AG09319 (cell line): ENCODE measurements around the gene AHCTF1.

Experiments
- DNase-seq: peaks from one replicate; pipeline ENCODE4 v3.0.0-alpha.2; 2010; ENCODE audit warnings: low read depth; ENCODE audit errors: extremely low read depth
- TF ChIP-seq, protein P1 (sequence below): IDR thresholded peaks from 2 replicates; pipeline ENCODE4 v1.5.1; 2011; ENCODE audit warnings: low read depth, mild to moderate bottlenecking, inconsistent platforms, low read length, moderate library complexity

AHCTF1 gene

DNA sequence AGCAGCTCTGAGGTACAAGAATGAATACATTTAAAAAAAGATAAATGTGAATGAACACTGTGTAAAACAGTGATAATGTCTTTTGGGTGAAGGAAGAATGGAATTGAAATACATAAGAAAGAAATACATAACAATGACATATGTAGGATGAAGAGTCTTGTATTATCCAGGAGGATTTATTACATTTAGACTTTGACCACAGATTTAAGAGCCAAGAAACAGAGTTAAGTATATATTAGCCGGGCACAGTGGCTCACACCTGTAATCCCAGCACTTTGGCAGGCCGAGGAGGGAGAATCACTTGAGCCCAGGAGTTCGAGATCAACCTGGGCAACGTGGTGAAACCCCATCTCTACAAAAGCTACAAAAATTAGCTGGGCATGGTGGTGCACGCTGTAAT lies 127.9 kb downstream of the AHCTF1 start:
- TF ChIP-seq, protein P1, sequence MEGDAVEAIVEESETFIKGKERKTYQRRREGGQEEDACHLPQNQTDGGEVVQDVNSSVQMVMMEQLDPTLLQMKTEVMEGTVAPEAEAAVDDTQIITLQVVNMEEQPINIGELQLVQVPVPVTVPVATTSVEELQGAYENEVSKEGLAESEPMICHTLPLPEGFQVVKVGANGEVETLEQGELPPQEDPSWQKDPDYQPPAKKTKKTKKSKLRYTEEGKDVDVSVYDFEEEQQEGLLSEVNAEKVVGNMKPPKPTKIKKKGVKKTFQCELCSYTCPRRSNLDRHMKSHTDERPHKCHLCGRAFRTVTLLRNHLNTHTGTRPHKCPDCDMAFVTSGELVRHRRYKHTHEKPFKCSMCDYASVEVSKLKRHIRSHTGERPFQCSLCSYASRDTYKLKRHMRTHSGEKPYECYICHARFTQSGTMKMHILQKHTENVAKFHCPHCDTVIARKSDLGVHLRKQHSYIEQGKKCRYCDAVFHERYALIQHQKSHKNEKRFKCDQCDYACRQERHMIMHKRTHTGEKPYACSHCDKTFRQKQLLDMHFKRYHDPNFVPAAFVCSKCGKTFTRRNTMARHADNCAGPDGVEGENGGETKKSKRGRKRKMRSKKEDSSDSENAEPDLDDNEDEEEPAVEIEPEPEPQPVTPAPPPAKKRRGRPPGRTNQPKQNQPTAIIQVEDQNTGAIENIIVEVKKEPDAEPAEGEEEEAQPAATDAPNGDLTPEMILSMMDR: no peak
- no peak for DNase-seq

DNA sequence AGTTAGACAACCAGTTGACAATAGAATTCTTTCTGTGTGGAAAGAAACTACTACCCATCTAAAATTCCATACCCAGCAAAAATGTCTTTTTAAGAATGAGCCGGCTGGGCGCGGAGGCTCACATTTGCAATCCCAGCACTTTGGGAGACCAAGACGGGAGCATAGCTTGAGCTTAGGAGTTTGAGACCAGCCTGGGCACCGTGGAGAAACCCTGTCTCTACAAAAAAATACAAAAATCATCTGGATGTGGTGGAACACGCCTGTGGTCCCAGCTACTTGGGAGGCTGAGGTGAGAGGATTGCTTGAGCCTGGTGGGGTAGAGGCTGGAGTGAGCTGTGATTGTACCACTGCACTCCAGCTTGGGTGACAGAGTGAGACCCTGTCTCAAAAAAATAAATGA lies 128.4 kb downstream of the AHCTF1 start:
- TF ChIP-seq, protein P1: no peak
- no peak for DNase-seq

DNA sequence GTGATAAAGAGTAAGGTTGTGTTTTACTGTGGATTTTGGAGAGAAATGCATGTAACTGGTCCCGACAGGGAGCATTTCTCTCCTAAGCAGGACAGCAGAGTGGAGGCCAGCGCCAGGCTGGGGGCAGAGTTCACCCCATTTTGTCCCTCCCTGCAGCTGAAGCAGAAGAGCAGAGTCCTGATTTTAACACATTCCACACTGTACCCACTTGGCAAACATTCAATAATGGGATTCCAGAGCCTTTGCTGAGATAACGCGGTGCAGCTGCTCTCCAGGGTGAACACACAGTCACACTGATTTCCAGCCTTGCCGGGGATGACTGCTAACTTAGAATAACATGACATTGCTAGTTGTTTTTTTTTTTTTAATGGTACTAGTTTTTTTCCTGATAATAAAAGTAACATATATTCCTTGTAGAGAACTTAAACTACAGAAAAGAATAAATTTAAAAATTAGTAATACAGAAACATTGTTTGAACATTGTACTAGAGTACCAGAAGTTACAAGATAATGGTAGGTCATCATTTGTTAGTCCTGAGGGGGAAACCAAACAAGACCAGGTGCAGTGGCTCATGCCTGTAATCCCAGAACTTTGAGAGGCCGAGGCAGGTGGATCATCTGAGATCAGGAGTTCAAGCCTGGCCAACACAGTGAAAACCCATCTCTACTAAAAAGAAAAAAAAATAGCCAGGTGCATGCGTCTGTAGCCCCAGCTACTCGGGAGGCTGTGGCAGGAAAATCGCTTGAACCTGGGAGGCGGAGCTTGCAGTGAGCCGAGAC lies 130.3 kb downstream of the AHCTF1 start:
- DNase-seq: no peak
- TF ChIP-seq, protein P1: no peak

DNA sequence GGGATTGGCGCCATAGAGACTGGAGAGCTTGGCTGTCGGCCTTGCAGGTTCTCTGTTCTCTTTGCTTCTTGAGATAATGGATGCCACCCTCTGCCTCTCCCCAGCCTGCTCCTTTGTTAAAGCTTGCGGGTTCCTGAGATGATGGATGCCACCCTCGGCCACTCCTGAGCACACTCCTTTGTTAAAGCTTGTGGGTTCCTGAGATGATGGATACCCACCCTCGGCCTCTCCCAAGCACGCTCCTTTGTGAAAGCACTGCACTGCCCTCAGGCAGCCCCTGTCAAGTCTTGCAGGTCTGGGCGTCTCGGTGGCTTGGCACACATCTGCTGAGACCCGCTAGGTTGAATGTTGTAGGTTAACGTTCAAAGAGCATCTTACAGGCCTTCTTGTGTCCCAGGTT lies 131.0 kb downstream of the AHCTF1 start:
- TF ChIP-seq, protein P1: no peak
- no peak for DNase-seq

DNA sequence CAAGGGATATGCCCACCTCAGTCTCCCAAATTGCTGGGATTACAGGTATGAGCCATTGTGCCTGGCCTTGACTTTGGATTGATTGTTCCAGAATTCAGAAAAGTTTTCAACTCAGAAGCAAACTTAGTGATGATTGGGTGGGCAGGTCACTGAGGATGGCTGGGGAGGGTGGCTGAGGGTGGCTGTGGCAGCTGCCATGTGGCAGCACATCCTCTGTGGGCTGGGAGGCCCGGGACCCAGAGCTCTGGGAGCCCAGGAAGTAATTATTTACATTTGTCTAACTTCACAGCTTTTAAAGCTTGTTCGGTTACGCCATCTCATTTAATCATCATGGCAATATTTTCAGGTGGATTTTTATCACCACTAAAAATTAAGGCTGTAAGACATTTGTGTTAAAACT lies 131.4 kb downstream of the AHCTF1 start:
- no peak for DNase-seq
- TF ChIP-seq, protein P1: no peak

DNA sequence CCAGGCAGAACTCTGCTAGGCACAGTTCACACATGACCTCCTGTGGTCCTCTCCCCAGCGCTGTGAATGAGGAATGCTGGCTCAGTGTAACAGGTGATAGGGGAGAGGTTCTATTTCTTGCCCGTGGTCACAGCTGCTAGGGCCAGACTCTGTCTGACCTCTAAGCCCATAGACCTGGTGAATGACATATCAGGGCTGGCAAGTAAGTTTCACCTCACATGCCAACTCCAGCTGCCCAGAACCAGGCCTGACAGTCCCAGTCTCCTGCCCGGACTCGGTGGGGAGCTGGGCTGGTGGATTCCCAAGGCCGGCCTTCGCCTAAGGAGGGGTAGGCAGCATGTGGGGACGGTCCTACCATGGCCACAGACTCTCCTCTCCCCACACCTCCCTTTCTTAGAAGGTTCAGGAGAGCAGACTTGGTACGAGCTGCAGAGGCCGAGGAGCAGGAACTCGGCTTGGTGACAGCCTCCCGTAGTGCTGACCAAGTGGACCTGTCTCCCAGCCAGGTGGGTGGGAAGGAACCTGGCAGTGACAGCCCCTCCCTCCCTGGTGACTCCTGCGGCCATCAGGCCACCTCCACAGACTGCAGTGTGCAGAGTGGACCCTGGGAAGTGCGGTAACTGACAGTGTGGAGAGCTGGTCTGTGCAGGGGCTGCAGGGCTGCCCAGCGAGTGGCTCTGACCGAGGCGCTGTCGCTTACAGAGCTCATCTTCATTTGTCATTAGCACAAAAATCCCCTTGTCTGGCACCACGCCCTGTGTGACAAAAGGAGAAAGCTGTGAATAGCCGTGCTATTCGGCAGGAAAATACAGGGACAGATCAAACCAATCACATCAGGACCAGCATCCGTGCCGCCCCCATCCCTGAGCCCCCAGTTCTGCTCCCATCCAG lies 132.9 kb downstream of the AHCTF1 start:
- TF ChIP-seq, protein P1: no peak
- no peak for DNase-seq

DNA sequence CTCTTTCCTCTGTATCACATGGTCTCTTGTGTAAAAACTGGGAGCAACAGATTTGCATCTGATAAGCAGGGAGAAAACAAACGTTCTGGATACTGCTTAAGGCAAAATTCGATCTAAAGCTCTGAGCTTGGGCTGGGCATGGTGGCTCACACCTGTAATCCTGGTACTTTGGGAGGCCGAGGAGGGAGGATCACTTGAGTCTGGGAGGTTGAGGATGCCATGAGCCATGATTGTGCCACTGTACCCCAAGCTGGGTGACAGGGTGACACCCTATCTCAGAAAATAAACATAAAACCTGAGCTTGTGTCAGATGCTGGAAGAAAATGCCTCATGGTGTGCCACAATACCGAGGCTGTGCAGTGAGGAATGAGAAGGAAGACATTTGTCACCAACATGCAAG lies 133.6 kb downstream of the AHCTF1 start:
- TF ChIP-seq, protein P1: no peak
- DNase-seq: no peak
